Panc1 (cell line): Measurements from ENCODE around the gene ITPRID2. TPM values are rescaled to one million over a fixed set of nuclear protein-coding genes. Genes with fewer than 3 reads are reported as not detected.

Experiments
- ATAC-seq: fragments of 200-7000 bp; cut with Tn5 transposase; 2 replicates; pipeline ENCODE4 v1.9.1; 2020; ENCODE audit warnings: mild to moderate bottlenecking, moderate library complexity
- BruUV-seq: library from RNA; stranded (reverse); fragments of 400-500 nt; replicated peaks from 2 replicates; lab custom pipeline; 2021; lab: Mats Ljungman, UMichigan
- CTCF ChIA-PET: fragments of 300-600 bp; sonication (Branson Sonifier 250); formaldehyde crosslinking; loops from one replicate; lab custom pipeline; 2022; ENCODE audit warnings: antibody characterized with exemption; lab: Charles Lee
- POLR2A ChIA-PET: fragments of 300-600 bp; sonication (Branson Sonifier 250); formaldehyde crosslinking; loops from one replicate; lab custom pipeline; 2022; ENCODE audit warnings: antibody characterized with exemption; lab: Charles Lee
- DNase-seq: peaks from one replicate; pipeline ENCODE4 v3.0.0-alpha.2; 2010; ENCODE audit warnings: low read depth, low spot score
- H3K27ac ChIP-seq: 2 replicates; pipeline ENCODE4 v1.5.1; 2011; ENCODE audit warnings: mild to moderate bottlenecking, low read length, inconsistent platforms
- H3K27me3 ChIP-seq: fragments of 200-500 bp; sonication (Bioruptor generic); 2 replicates; pipeline ENCODE4 v1.6.0; 2014; ENCODE audit warnings: low read length, inconsistent platforms; ENCODE audit not compliant: control insufficient read depth, insufficient read depth
- H3K36me3 ChIP-seq: fragments of 200-500 bp; sonication (Bioruptor generic); 2 replicates; pipeline ENCODE4 v1.5.1; 2014; ENCODE audit warnings: inconsistent platforms, mild to moderate bottlenecking, low read length, moderate library complexity; ENCODE audit not compliant: control insufficient read depth, insufficient read depth
- H3K4me1 ChIP-seq: 2 replicates; pipeline ENCODE4 v1.5.1; 2011; ENCODE audit warnings: inconsistent platforms, mild to moderate bottlenecking, low read length, moderate library complexity; ENCODE audit not compliant: control insufficient read depth, insufficient read depth
- H3K4me3 ChIP-seq, 2 experiments: 2 replicates each; pipeline ENCODE4 v1.5.1; 2011 to 2012; ENCODE audit warnings: low read depth in 2 of 2, low read length in 2 of 2, mild to moderate bottlenecking in 2 of 2, inconsistent platforms in 1 of 2, moderate library complexity in 1 of 2
- H3K9me3 ChIP-seq: fragments of 200-500 bp; sonication (Bioruptor generic); 2 replicates; pipeline ENCODE4 v1.5.1; 2014; ENCODE audit warnings: low read depth, mild to moderate bottlenecking, inconsistent platforms, low read length, moderate library complexity; ENCODE audit not compliant: control insufficient read depth, insufficient read depth
- POLR2AphosphoS5 ChIP-seq: IDR thresholded peaks from 2 replicates; pipeline ENCODE4 v1.6.1; 2012; ENCODE audit warnings: mild to moderate bottlenecking, low read depth, low read length, moderate library complexity
- SIN3A ChIP-seq: IDR thresholded peaks from 2 replicates; pipeline ENCODE4 v1.6.1; 2012; ENCODE audit warnings: low read depth, mild to moderate bottlenecking, low read length, moderate library complexity, borderline replicate concordance; ENCODE audit not compliant: insufficient read depth
- TCF7L2 ChIP-seq: IDR thresholded peaks from 2 replicates; pipeline ENCODE4 v1.6.1; 2011; ENCODE audit warnings: mild to moderate bottlenecking, low read depth, low read length, inconsistent platforms
- in situ Hi-C: cut with HindIII; loops from 2 replicates; pipeline ENCODE4 v1.10.0; 2016; ENCODE audit warnings: low sequenced_read_pairs, low pct_unique_long_range_greater_than_20kb
- intact Hi-C: fragments of 100-400 bp; cut with micrococcal nuclease; formaldehyde crosslinking; loops from one replicate; pipeline ENCODE4 v1.10.0; 2022; ENCODE audit not compliant: unreplicated experiment
- total RNA-seq: library from RNA; stranded (reverse); gene quantifications from one replicate; pipeline ENCODE4 v1.2.1, GENCODE V29; 2021; ENCODE audit not compliant: unreplicated experiment
- TF ChIP-seq, protein P1 (sequence below), 2 experiments: IDR thresholded peaks; 2 replicates each; pipeline ENCODE4 v1.6.1; 2011 to 2012; ENCODE audit warnings: low read depth in 2 of 2, control low read depth in 1 of 2, low read length in 1 of 2, mild to moderate bottlenecking in 1 of 2, moderate library complexity in 1 of 2; ENCODE audit not compliant: insufficient read depth in 1 of 2
- TF ChIP-seq, protein P2 (sequence below): fragments of 450-650 bp; IDR thresholded peaks from 2 replicates; pipeline ENCODE4 v1.5.1; 2017; ENCODE audit warnings: mild to moderate bottlenecking

Gene ITPRID2
- total RNA-seq, 1 experiment from 2014 or later, result 261 TPM

DNA sequence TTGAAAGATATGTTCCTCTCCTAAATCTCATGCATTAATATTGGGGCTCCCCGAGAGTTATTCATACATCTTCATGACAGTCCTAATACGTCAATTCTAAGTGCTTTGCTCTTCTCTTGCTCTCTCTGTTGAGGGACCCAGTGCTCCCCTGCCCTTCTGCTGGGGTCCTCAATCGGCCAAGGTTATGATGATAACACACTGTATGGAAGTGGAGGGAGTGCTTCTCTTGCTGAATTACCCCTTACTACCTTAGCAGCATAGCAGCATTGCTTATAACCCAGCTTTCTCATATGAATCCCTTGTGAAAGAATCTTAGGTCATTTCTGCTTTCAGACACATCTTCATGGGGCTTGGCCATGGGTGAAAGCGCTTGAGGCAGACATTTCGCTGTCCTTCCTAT lies 43.2 kb downstream of the ITPRID2 start:
- CTCF ChIA-PET, result no interaction called here
- Histone ChIP-seq H3K4me1 (no peaks in the 10 kb centered on the region; the same call in 1 of the 2 replicates), H3K4me3 (no peak overlapping the region), H3K27ac (no peak overlapping the region), H3K27me3 (no peaks in the 10 kb centered on the region), H3K36me3 (peaks cover 10% of the 10 kb centered on the region; the same call in 1 of the 2 replicates), H3K9me3 (no peaks in the 10 kb centered on the region)
- intact Hi-C loops (no loop called here), in situ Hi-C loops (no loop called here)
- TF ChIP-seq POLR2AphosphoS5, result no peak
- TF ChIP-seq TCF7L2, result no peak
- no peak for TF ChIP-seq SIN3A
- TF ChIP-seq, protein P1, sequence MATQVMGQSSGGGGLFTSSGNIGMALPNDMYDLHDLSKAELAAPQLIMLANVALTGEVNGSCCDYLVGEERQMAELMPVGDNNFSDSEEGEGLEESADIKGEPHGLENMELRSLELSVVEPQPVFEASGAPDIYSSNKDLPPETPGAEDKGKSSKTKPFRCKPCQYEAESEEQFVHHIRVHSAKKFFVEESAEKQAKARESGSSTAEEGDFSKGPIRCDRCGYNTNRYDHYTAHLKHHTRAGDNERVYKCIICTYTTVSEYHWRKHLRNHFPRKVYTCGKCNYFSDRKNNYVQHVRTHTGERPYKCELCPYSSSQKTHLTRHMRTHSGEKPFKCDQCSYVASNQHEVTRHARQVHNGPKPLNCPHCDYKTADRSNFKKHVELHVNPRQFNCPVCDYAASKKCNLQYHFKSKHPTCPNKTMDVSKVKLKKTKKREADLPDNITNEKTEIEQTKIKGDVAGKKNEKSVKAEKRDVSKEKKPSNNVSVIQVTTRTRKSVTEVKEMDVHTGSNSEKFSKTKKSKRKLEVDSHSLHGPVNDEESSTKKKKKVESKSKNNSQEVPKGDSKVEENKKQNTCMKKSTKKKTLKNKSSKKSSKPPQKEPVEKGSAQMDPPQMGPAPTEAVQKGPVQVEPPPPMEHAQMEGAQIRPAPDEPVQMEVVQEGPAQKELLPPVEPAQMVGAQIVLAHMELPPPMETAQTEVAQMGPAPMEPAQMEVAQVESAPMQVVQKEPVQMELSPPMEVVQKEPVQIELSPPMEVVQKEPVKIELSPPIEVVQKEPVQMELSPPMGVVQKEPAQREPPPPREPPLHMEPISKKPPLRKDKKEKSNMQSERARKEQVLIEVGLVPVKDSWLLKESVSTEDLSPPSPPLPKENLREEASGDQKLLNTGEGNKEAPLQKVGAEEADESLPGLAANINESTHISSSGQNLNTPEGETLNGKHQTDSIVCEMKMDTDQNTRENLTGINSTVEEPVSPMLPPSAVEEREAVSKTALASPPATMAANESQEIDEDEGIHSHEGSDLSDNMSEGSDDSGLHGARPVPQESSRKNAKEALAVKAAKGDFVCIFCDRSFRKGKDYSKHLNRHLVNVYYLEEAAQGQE (IDR thresholded peaks at IDR 0.05; ENCODE audit: insufficient read depth in 1 of 2, low read depth in 2 of 2, low read length in 1 of 2), result no peak
- TF ChIP-seq, protein P2, sequence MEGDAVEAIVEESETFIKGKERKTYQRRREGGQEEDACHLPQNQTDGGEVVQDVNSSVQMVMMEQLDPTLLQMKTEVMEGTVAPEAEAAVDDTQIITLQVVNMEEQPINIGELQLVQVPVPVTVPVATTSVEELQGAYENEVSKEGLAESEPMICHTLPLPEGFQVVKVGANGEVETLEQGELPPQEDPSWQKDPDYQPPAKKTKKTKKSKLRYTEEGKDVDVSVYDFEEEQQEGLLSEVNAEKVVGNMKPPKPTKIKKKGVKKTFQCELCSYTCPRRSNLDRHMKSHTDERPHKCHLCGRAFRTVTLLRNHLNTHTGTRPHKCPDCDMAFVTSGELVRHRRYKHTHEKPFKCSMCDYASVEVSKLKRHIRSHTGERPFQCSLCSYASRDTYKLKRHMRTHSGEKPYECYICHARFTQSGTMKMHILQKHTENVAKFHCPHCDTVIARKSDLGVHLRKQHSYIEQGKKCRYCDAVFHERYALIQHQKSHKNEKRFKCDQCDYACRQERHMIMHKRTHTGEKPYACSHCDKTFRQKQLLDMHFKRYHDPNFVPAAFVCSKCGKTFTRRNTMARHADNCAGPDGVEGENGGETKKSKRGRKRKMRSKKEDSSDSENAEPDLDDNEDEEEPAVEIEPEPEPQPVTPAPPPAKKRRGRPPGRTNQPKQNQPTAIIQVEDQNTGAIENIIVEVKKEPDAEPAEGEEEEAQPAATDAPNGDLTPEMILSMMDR, result no peak
- BruUV-seq, result no TSS peak
- ATAC-seq (peak; percentile 54; the same call in 1 of the 2 replicates), DNase-seq (no peak)
- POLR2A ChIA-PET, result no interaction called here

DNA sequence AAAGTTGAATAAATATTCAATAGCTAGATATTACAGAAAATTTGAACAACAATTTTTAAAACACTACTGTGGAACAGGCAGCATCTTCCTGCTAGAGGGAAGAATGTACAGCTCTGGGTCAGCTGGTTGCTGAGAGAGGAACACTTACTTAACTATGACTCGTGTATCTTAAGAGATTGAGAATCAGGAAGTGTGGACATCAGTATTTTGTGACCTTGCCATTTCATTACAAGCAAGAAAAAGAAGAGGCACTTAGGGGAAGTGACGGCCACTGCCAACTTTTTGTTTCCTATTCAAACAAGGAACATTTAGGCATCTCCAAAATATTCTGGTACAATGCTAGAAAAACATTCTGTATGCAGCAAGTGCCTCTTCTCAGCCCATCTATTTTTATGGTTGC lies 45.9 kb downstream of the ITPRID2 start:
- ChIA-PET POLR2A (no interaction called here), CTCF (interaction anchor here (0.6 kb wide), 1 partner anchor 222 kb away, joined by 5 read pairs; no protein-coding TSS in a partner anchor)
- in situ Hi-C loops (no loop called here), intact Hi-C loops (no loop called here)
- no peak for DNase-seq
- no peak overlapping the region for H3K4me3 ChIP-seq
- TF ChIP-seq TCF7L2, result no peak
- no peak for TF ChIP-seq POLR2AphosphoS5
- TF ChIP-seq, protein P1 (IDR thresholded peaks at IDR 0.05; ENCODE audit: insufficient read depth in 1 of 2, low read depth in 2 of 2, low read length in 1 of 2), result no peak
- TF ChIP-seq, protein P2, result no peak
- no peak for TF ChIP-seq SIN3A
- no peak overlapping the region for H3K27ac ChIP-seq
- no peaks in the 10 kb centered on the region for H3K27me3 ChIP-seq
- ATAC-seq, result no peak
- H3K9me3 ChIP-seq, result no peaks in the 10 kb centered on the region
- no peaks in the 10 kb centered on the region; the same call in 1 of the 2 replicates for H3K4me1 ChIP-seq
- H3K36me3 ChIP-seq, result no peaks in the 10 kb centered on the region
- no TSS peak for BruUV-seq
